SK-N-SH (cell line): ENCODE measurements around the gene ZNF468. TPM values are rescaled to one million over a fixed set of nuclear protein-coding genes. Genes with fewer than 3 reads are reported as not detected.

Experiments
- CTCF ChIA-PET: fragments of 300-600, 350-600 bp; formaldehyde crosslinking; extraction: SDS; loops from one replicate; lab custom pipeline; 2021; lab: Yijun Ruan, JAX
- POLR2A ChIA-PET: fragments of 350-600 bp; sonication (Branson Sonifier 250); formaldehyde crosslinking; extraction: SDS; loops from one replicate; lab custom pipeline; 2020; ENCODE audit warnings: antibody characterized with exemption, inconsistent platforms; lab: Yijun Ruan, JAX
- DNase-seq: peaks from one replicate; pipeline ENCODE4 v3.0.0; 2012
- H2AFZ ChIP-seq: fragments of 200-600 bp; sonication (generic); 2 replicates; pipeline ENCODE4 v1.8.1; 2016; ENCODE audit warnings: antibody characterized with exemption, mild to moderate bottlenecking, low read depth
- H3F3A ChIP-seq: fragments of 200-600 bp; sonication (generic); replicated peaks from 2 replicates; pipeline ENCODE3; 2016; ENCODE audit warnings: antibody characterized with exemption, mild to moderate bottlenecking; ENCODE audit not compliant: insufficient read depth
- H3K27ac ChIP-seq, 2 experiments: fragments of 200-500 bp in 1 of 2; fragments of 200-600 bp in 1 of 2; sonication (Bioruptor generic) in 1 of 2; sonication (generic), shearing (Covaris generic) in 1 of 2; 2 replicates each; pipeline versions ENCODE4 v1.5.1 to v1.6.1; 2014 to 2016; ENCODE audit warnings: low read depth in 2 of 2, inconsistent platforms in 1 of 2, low read length in 1 of 2, mild to moderate bottlenecking in 1 of 2, mixed read lengths in 1 of 2
- H3K27me3 ChIP-seq: fragments of 200-600 bp; sonication (generic), shearing (Covaris generic); 2 replicates; pipeline ENCODE4 v1.6.1; 2016; ENCODE audit warnings: mixed run types; ENCODE audit not compliant: insufficient read depth
- H3K36me3 ChIP-seq, 2 experiments: fragments of 200-500 bp in 1 of 2; fragments of 200-600 bp in 1 of 2; sonication (Bioruptor generic) in 1 of 2; sonication (generic) in 1 of 2; replicated peaks in 1 of 2; 2 replicates each; pipeline versions ENCODE3 to v1.5.1; 2014 to 2016; ENCODE audit warnings: low read length in 1 of 2, mild to moderate bottlenecking in 1 of 2; ENCODE audit not compliant: insufficient read depth in 2 of 2, control insufficient read depth in 1 of 2
- H3K4me1 ChIP-seq, 2 experiments: fragments of 200-500 bp in 1 of 2; fragments of 200-600 bp in 1 of 2; sonication (Bioruptor generic) in 1 of 2; sonication (generic), shearing (Covaris generic) in 1 of 2; 2 replicates each; pipeline versions ENCODE4 v1.5.1 to v1.6.1; 2014 to 2016; ENCODE audit warnings: low read depth in 1 of 2, low read length in 1 of 2, mixed run types in 1 of 2; ENCODE audit not compliant: insufficient read depth in 2 of 2, control insufficient read depth in 1 of 2
- H3K4me2 ChIP-seq: fragments of 200-600 bp; sonication (generic), shearing (Covaris generic); 2 replicates; pipeline ENCODE4 v1.6.1; 2017; ENCODE audit warnings: mixed run types
- H3K4me3 ChIP-seq, 2 experiments: fragments of 200-500 bp in 1 of 2; fragments of 200-600 bp in 1 of 2; sonication (Bioruptor generic) in 1 of 2; sonication (generic), shearing (Covaris generic) in 1 of 2; 2 replicates each; pipeline versions ENCODE4 v1.5.1 to v1.8.1; 2014 to 2016; ENCODE audit warnings: low read depth in 2 of 2, inconsistent platforms in 1 of 2, low read length in 1 of 2, mild to moderate bottlenecking in 1 of 2, mixed read lengths in 1 of 2, moderate library complexity in 1 of 2
- H3K79me2 ChIP-seq: fragments of 200-600 bp; sonication (generic); 2 replicates; pipeline ENCODE4 v1.8.1; 2017; ENCODE audit warnings: mild to moderate bottlenecking; ENCODE audit not compliant: insufficient read depth
- H3K9ac ChIP-seq: fragments of 200-600 bp; sonication (generic); 2 replicates; pipeline ENCODE4 v1.6.1; 2017; ENCODE audit warnings: mixed run types
- H3K9me2 ChIP-seq: fragments of 200-600 bp; sonication (generic); 2 replicates; pipeline ENCODE4 v1.6.1; 2017; ENCODE audit warnings: mixed run types
- H3K9me3 ChIP-seq: fragments of 200-600 bp; sonication (generic); 2 replicates; pipeline ENCODE4 v1.6.1; 2017; ENCODE audit warnings: mixed run types, mild to moderate bottlenecking, moderate library complexity
- H4K20me1 ChIP-seq: fragments of 200-600 bp; sonication (generic); 2 replicates; pipeline ENCODE4 v1.6.1; 2017; ENCODE audit warnings: mild to moderate bottlenecking, mixed run types; ENCODE audit not compliant: insufficient read depth
- CHD2 ChIP-seq: fragments of 150-350 bp; IDR thresholded peaks from 2 replicates; pipeline ENCODE4 v1.6.1; 2018; ENCODE audit warnings: low read length; ENCODE audit not compliant: partially characterized antibody
- EP300 ChIP-seq, 2 experiments: IDR thresholded peaks; 2 replicates each; pipeline versions ENCODE4 v1.4.0 to v1.6.1; 2012; ENCODE audit warnings: borderline replicate concordance in 1 of 2, low read depth in 1 of 2, low read length in 1 of 2
- FOSL2 ChIP-seq: IDR thresholded peaks from 2 replicates; pipeline ENCODE4 v1.4.0; 2012; ENCODE audit warnings: low read depth, mild to moderate bottlenecking, moderate library complexity, borderline replicate concordance
- FOXJ3 ChIP-seq: sonication (generic); formaldehyde crosslinking; IDR thresholded peaks from 2 replicates; pipeline ENCODE4 v1.5.1; 2020; ENCODE audit warnings: mild to moderate bottlenecking, missing genetic modification reagents
- GABPA ChIP-seq: IDR thresholded peaks from 2 replicates; pipeline ENCODE4 v1.4.0; 2012; ENCODE audit warnings: low read depth, mild to moderate bottlenecking
- NFIC ChIP-seq: IDR thresholded peaks from 2 replicates; pipeline ENCODE4 v1.4.0; 2012; ENCODE audit warnings: borderline replicate concordance
- POLR2AphosphoS5 ChIP-seq: IDR thresholded peaks from 2 replicates; pipeline ENCODE4 v1.6.1; 2012; ENCODE audit warnings: low read depth, low read length
- TAF1 ChIP-seq: IDR thresholded peaks from 2 replicates; pipeline ENCODE4 v1.6.1; 2012; ENCODE audit warnings: low read depth, mild to moderate bottlenecking, low read length, moderate library complexity, borderline replicate concordance
- YY1 ChIP-seq: IDR thresholded peaks from 2 replicates; pipeline ENCODE4 v1.4.0; 2012; ENCODE audit warnings: low read depth, mild to moderate bottlenecking
- WGBS: methylation state at CpG from one replicate; pipeline ENCODE4 v1.1.6; 2017; ENCODE audit warnings: low lambda C conversion rate; 5-methylcytosine and 5-hydroxymethylcytosine counted together
- polyA plus RNA-seq, 3 experiments: library from polyadenylated mRNA; depleted of rRNA; stranded (reverse); fragments of >200 nt; gene quantifications; 2 replicates each; pipeline ENCODE4 v1.2.3, GENCODE V29; 2012
- TF ChIP-seq, protein P1 (sequence below): IDR thresholded peaks from 2 replicates; pipeline ENCODE4 v1.4.0; 2012; ENCODE audit warnings: low read depth, borderline replicate concordance
- TF ChIP-seq, protein P2 (sequence below): fragments of 150-350 bp; IDR thresholded peaks from 2 replicates; pipeline ENCODE4 v1.6.1; 2017; ENCODE audit warnings: antibody characterized with exemption, low read length, low read depth, borderline replicate concordance
- TF ChIP-seq, protein P3 (sequence below): IDR thresholded peaks from 2 replicates; pipeline ENCODE4 v1.4.0; 2012; ENCODE audit warnings: low read depth
- TF ChIP-seq, protein P4 (sequence below): IDR thresholded peaks from 2 replicates; pipeline ENCODE4; 2012

Gene ZNF468
- polyA plus RNA-seq, 1 of the 3 experiments (the other 2 are of a cell fraction): 7.8 TPM

DNA sequence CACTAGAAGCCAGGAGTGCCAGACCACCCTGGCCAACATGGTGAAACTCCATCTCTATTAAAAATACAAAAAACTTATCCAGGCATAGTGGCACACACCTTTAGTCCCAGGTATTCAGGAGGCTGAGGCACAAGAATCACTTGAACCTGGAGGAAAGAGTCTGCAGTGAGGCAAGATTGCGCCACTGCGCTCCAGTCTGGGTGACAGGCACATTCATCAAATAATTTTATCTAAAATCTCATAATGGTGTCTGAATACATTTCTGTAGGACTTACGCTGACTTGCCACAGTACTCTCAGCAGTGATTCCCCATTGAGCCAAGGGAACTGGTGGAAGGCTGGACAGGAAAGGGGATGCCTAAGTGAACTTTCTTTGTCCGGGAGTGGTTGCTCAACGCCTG lies 31.7 kb downstream of the ZNF468 start:
- no peak overlapping the region for H2AFZ ChIP-seq
- TF ChIP-seq CHD2 (no peak), YY1 (no peak), NFIC (no peak), EP300 (IDR thresholded peaks at IDR 0.05; ENCODE audit: borderline replicate concordance in 1 of 2, low read depth in 1 of 2, low read length in 1 of 2) (no peak), FOXJ3 (CRISPR knock-in tag) (no peak), FOSL2 (no peak), POLR2AphosphoS5 (no peak), GABPA (no peak), TAF1 (no peak)
- TF ChIP-seq, protein P1, sequence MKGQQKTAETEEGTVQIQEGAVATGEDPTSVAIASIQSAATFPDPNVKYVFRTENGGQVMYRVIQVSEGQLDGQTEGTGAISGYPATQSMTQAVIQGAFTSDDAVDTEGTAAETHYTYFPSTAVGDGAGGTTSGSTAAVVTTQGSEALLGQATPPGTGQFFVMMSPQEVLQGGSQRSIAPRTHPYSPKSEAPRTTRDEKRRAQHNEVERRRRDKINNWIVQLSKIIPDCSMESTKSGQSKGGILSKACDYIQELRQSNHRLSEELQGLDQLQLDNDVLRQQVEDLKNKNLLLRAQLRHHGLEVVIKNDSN: no peak
- TF ChIP-seq, protein P2, sequence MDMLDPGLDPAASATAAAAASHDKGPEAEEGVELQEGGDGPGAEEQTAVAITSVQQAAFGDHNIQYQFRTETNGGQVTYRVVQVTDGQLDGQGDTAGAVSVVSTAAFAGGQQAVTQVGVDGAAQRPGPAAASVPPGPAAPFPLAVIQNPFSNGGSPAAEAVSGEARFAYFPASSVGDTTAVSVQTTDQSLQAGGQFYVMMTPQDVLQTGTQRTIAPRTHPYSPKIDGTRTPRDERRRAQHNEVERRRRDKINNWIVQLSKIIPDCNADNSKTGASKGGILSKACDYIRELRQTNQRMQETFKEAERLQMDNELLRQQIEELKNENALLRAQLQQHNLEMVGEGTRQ: no peak
- TF ChIP-seq, protein P3, sequence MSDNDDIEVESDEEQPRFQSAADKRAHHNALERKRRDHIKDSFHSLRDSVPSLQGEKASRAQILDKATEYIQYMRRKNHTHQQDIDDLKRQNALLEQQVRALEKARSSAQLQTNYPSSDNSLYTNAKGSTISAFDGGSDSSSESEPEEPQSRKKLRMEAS: no peak
- TF ChIP-seq, all 33 proteins: peak for 0
- no peak overlapping the region for H3K4me3 ChIP-seq
- no peaks in the 10 kb centered on the region for H4K20me1 ChIP-seq
- H3K27me3 ChIP-seq: no peaks in the 10 kb centered on the region
- WGBS: 58% methylated on average over 5 of the region's 5 CpGs
- no peaks in the 10 kb centered on the region for H3K36me3 ChIP-seq
- no peak overlapping the region for H3K27ac ChIP-seq
- no peak for DNase-seq
- H3K79me2 ChIP-seq: no peaks in the 10 kb centered on the region
- no peaks in the 10 kb centered on the region for H3K9me2 ChIP-seq
- H3K4me2 ChIP-seq: no peak overlapping the region
- H3K9ac ChIP-seq: no peak overlapping the region
- H3K9me3 ChIP-seq: no peaks in the 10 kb centered on the region
- ChIA-PET CTCF (no interaction called here), POLR2A (no interaction called here)
- no peaks in the 10 kb centered on the region; a peak in 1 of 4 replicates for H3K4me1 ChIP-seq
- H3F3A ChIP-seq: no peaks in the 10 kb centered on the region

DNA sequence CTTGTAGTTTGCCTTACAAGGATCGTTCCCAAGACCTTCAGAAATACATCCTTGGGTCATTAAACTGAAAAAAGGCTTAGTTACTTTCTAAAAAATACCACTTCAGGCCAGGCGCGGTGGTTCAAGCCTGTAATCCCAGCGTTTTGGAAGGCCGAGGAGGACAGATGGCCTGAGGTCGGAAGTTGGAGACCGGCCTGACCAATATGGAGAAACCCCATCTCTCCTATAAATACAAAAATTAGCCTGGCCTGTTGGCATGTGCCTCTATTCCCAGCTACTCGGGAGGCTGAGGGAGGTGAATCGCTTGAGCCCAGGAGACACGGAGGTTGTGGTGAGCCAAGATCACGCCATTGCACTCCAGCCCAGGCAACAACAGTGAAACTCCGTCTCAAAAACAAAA lies 33.7 kb downstream of the ZNF468 start:
- Histone ChIP-seq H3K27ac (no peak overlapping the region), H3K4me2 (no peak overlapping the region), H3K9me2 (no peaks in the 10 kb centered on the region), H3K27me3 (no peaks in the 10 kb centered on the region), H2AFZ (no peak overlapping the region), H3K9ac (no peak overlapping the region), H3K9me3 (no peaks in the 10 kb centered on the region), H3K4me1 (no peaks in the 10 kb centered on the region; a peak in 1 of 4 replicates), H3K36me3 (no peaks in the 10 kb centered on the region), H3K4me3 (no peak overlapping the region), H4K20me1 (no peaks in the 10 kb centered on the region), H3K79me2 (no peaks in the 10 kb centered on the region; the same call in 1 of the 2 replicates), H3F3A (no peaks in the 10 kb centered on the region)
- ChIA-PET POLR2A (no interaction called here), CTCF (no interaction called here)
- DNase-seq: no peak
- TF ChIP-seq, protein P4, sequence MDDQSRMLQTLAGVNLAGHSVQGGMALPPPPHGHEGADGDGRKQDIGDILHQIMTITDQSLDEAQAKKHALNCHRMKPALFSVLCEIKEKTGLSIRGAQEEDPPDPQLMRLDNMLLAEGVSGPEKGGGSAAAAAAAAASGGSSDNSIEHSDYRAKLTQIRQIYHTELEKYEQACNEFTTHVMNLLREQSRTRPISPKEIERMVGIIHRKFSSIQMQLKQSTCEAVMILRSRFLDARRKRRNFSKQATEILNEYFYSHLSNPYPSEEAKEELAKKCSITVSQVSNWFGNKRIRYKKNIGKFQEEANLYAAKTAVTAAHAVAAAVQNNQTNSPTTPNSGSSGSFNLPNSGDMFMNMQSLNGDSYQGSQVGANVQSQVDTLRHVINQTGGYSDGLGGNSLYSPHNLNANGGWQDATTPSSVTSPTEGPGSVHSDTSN: no peak
- WGBS: 69% methylated on average over 12 of the region's 12 CpGs
